GM19035 (cell line): ENCODE data around the gene SEPTIN6.
A peak's percentile ranks its signal among the peaks of the same experiment; 100 is the strongest.

Source experiments
- ATAC-seq: cut with Tn5 transposase; IDR thresholded peaks from one replicate; pipeline ENCODE4 v1.9.1; 2021; ENCODE audit not compliant: unreplicated experiment

SEPTIN6 gene

GRCh38 chrX:119655125-119655524 lies 37.8 kb downstream of the SEPTIN6 start:
- no peak for ATAC-seq

- no peak for ATAC-seq
These were observed 38.8 kb downstream of the SEPTIN6 start for GRCh38 chrX:119654112-119654531.

- ATAC-seq: peak; percentile 7
These were observed 44.6 kb downstream of the SEPTIN6 start for GRCh38 chrX:119648421-119648775.

- ATAC-seq: peak; percentile 96
These were observed 45.2 kb downstream of the SEPTIN6 start for GRCh38 chrX:119647552-119648420.

- ATAC-seq: no peak
These were observed 45.9 kb downstream of the SEPTIN6 start for GRCh38 chrX:119647089-119647488.

- ATAC-seq: no peak
These were observed 46.5 kb downstream of the SEPTIN6 start for GRCh38 chrX:119646515-119646914.

- ATAC-seq: no peak
These were observed 49.3 kb downstream of the SEPTIN6 start for GRCh38 chrX:119643696-119644095.
